PFSK-1 (cell line): Measurements from ENCODE around the gene PDZD8.

Source experiments
- FOXP2 ChIP-seq: optimal IDR thresholded peaks from 2 replicates; pipeline ENCODE3; 2011; ENCODE audit warnings: borderline replicate concordance, control low read depth, inconsistent platforms; ENCODE audit not compliant: insufficient read depth; ENCODE audit errors: extremely low read length, extremely low read depth
- POLR2AphosphoS5 ChIP-seq: IDR thresholded peaks from 2 replicates; pipeline ENCODE4 v1.6.1; 2012; ENCODE audit warnings: low read depth, mild to moderate bottlenecking, control low read depth, low read length, moderate library complexity
- REST ChIP-seq, 2 experiments: IDR thresholded peaks; 2 replicates each; pipeline versions ENCODE4 v1.6.1 to v1.8.0; 2011 to 2012; ENCODE audit warnings: low read depth in 2 of 2, low read length in 2 of 2, control low read depth in 1 of 2, inconsistent platforms in 1 of 2, mild to moderate bottlenecking in 1 of 2, moderate library complexity in 1 of 2; ENCODE audit not compliant: insufficient read depth in 1 of 2
- SIN3A ChIP-seq: IDR thresholded peaks from 2 replicates; pipeline ENCODE4 v1.6.1; 2012; ENCODE audit warnings: mild to moderate bottlenecking, low read length, moderate library complexity, borderline replicate concordance; ENCODE audit not compliant: insufficient read depth
- TAF1 ChIP-seq: IDR thresholded peaks from 2 replicates; pipeline ENCODE4 v1.6.1; 2012; ENCODE audit warnings: low read length, control low read depth, borderline replicate concordance; ENCODE audit not compliant: insufficient read depth

GRCh38 chr10:117364110-117364960 lies 10.9 kb downstream of the PDZD8 start:
- TF ChIP-seq TAF1 (no peak), SIN3A (no peak), POLR2AphosphoS5 (no peak), REST (IDR thresholded peaks at IDR 0.05; ENCODE audit: insufficient read depth in 1 of 2, low read depth in 2 of 2, low read length in 2 of 2) (no peak), FOXP2 (no peak)
